H1 (cell line): ENCODE results near the gene ADAMTS15. TPM values are rescaled to one million over a fixed set of nuclear protein-coding genes. Genes with fewer than 3 reads are reported as not detected.

Experiments used
- CTCF ChIA-PET: fragments of 300-600 bp; sonication (Branson Sonifier 250); formaldehyde crosslinking; loops from one replicate; lab custom pipeline; 2021; ENCODE audit not compliant: partially characterized antibody; lab: Charles Lee
- POLR2A ChIA-PET: fragments of 300-600 bp; sonication (Branson Sonifier 250); formaldehyde crosslinking; loops from one replicate; lab custom pipeline; 2021; ENCODE audit warnings: inconsistent platforms; ENCODE audit not compliant: partially characterized antibody; lab: Charles Lee
- DNase-seq, 2 experiments: peaks; one replicate each; pipeline versions ENCODE4 v3.0.0 to v3.0.0-alpha.2; 2010 to 2022; ENCODE audit warnings: low spot score in 2 of 2, low read depth in 1 of 2, mixed read lengths in 1 of 2
- FAIRE-seq: peaks from 2 replicates; lab custom pipeline; 2011; peaks lifted over from hg19 to GRCh38; lab: Jason Lieb, UNC
- H2AFZ ChIP-seq: 2 replicates; pipeline ENCODE4 v1.8.1; 2012; ENCODE audit warnings: low read length, inconsistent platforms
- H2AK5ac ChIP-seq: 2 replicates; pipeline ENCODE4 v1.6.1; 2013; ENCODE audit warnings: low read depth, low read length
- H2BK120ac ChIP-seq: replicated peaks from 2 replicates; pipeline ENCODE3; 2013; ENCODE audit warnings: low read depth, low read length, inconsistent platforms
- H2BK12ac ChIP-seq: 2 replicates; pipeline ENCODE4 v1.6.1; 2013; ENCODE audit warnings: low read depth, low read length
- H2BK15ac ChIP-seq: 2 replicates; pipeline ENCODE4 v1.6.1; 2013; ENCODE audit warnings: low read length
- H2BK20ac ChIP-seq: 2 replicates; pipeline ENCODE4 v1.6.1; 2013; ENCODE audit warnings: low read length
- H2BK5ac ChIP-seq: 2 replicates; pipeline ENCODE4 v1.6.1; 2013; ENCODE audit warnings: low read depth, low read length
- H3K14ac ChIP-seq: 2 replicates; pipeline ENCODE4 v1.6.1; 2013; ENCODE audit warnings: inconsistent platforms; ENCODE audit not compliant: insufficient read length
- H3K18ac ChIP-seq: 2 replicates; pipeline ENCODE4 v1.6.1; 2013; ENCODE audit warnings: low read length; ENCODE audit errors: extremely low read depth
- H3K23ac ChIP-seq: 2 replicates; pipeline ENCODE4 v1.6.1; 2013; ENCODE audit warnings: inconsistent platforms; ENCODE audit not compliant: insufficient read length
- H3K23me2 ChIP-seq: 2 replicates; pipeline ENCODE4 v1.6.1; 2013; ENCODE audit warnings: low read depth, low read length
- H3K27ac ChIP-seq: 2 replicates; pipeline ENCODE4 v1.6.1; 2011; ENCODE audit warnings: low read depth, low read length, inconsistent platforms
- H3K27me3 ChIP-seq, 4 experiments: replicated peaks in 1 of 4; 1 replicate in 1 of 4; 2 replicates in 3 of 4; pipeline versions ENCODE4 v1.6.1 to v1.8.1; 2011 to 2013; ENCODE audit warnings: low read length in 3 of 4, mild to moderate bottlenecking in 3 of 4, inconsistent platforms in 2 of 4, mixed read lengths in 2 of 4, moderate library complexity in 1 of 4; ENCODE audit not compliant: control insufficient read depth in 3 of 4, insufficient read depth in 3 of 4; ENCODE audit errors: extremely low read depth in 1 of 4
- H3K36me3 ChIP-seq, 4 experiments: 2 replicates each; pipeline versions ENCODE4 v1.6.1 to v1.8.1; 2011 to 2013; ENCODE audit warnings: mild to moderate bottlenecking in 4 of 4, low read length in 3 of 4, moderate library complexity in 2 of 4, control low read depth in 1 of 4, inconsistent platforms in 1 of 4; ENCODE audit not compliant: insufficient read depth in 4 of 4, control insufficient read depth in 2 of 4
- H3K4ac ChIP-seq: replicated peaks from 2 replicates; pipeline ENCODE3; 2013; ENCODE audit warnings: low read length, low read depth, mixed read lengths, inconsistent platforms; ENCODE audit not compliant: insufficient read length
- H3K4me1 ChIP-seq, 4 experiments: replicated peaks in 1 of 4; 1 replicate in 1 of 4; 2 replicates in 3 of 4; pipeline versions ENCODE4 v1.6.1 to v1.8.1; 2011 to 2013; ENCODE audit warnings: low read length in 3 of 4, inconsistent platforms in 2 of 4, mixed read lengths in 1 of 4; ENCODE audit not compliant: insufficient read depth in 4 of 4, control insufficient read depth in 3 of 4
- H3K4me2 ChIP-seq, 2 experiments: 2 replicates each; pipeline versions ENCODE4 v1.6.1 to v1.8.1; 2011 to 2013; ENCODE audit warnings: low read depth in 2 of 2, low read length in 2 of 2, control low read depth in 1 of 2, inconsistent platforms in 1 of 2, mild to moderate bottlenecking in 1 of 2; ENCODE audit not compliant: insufficient read depth in 1 of 2
- H3K4me3 ChIP-seq, 4 experiments: fragments of 200-600, 300-600 bp in 1 of 4; sonication (generic), shearing (Covaris generic), sonication (Bioruptor Twin) in 1 of 4; 2 replicates each; pipeline versions ENCODE4 v1.5.1 to v1.8.1; 2011 to 2016; ENCODE audit warnings: low read length in 4 of 4, low read depth in 3 of 4, control low read depth in 2 of 4, inconsistent platforms in 2 of 4, mild to moderate bottlenecking in 2 of 4, mixed read lengths in 1 of 4, moderate library complexity in 1 of 4; ENCODE audit not compliant: insufficient read depth in 2 of 4; ENCODE audit errors: extremely low read depth in 1 of 4
- H3K56ac ChIP-seq: replicated peaks from 2 replicates; pipeline ENCODE3; 2013; ENCODE audit warnings: low read depth, mild to moderate bottlenecking, mixed read lengths, low read length, inconsistent platforms; ENCODE audit not compliant: insufficient read length
- H3K79me1 ChIP-seq: 2 replicates; pipeline ENCODE4 v1.6.1; 2013; ENCODE audit warnings: low read depth, low read length, control low read depth
- H3K79me2 ChIP-seq, 2 experiments: 2 replicates each; pipeline versions ENCODE4 v1.6.1 to v1.8.1; 2012 to 2013; ENCODE audit warnings: low read length in 2 of 2, mild to moderate bottlenecking in 2 of 2, inconsistent platforms in 1 of 2; ENCODE audit not compliant: insufficient read depth in 2 of 2, control insufficient read depth in 1 of 2
- H3K9ac ChIP-seq, 4 experiments: replicated peaks in 1 of 4; 1 replicate in 1 of 4; 2 replicates in 3 of 4; pipeline versions ENCODE4 v1.6.1 to v1.8.1; 2011 to 2013; ENCODE audit warnings: low read depth in 3 of 4, low read length in 3 of 4, control low read depth in 2 of 4, mild to moderate bottlenecking in 2 of 4, moderate library complexity in 2 of 4, inconsistent platforms in 1 of 4; ENCODE audit errors: extremely low read depth in 1 of 4
- H3K9me3 ChIP-seq, 2 experiments: 2 replicates each; pipeline versions ENCODE4 v1.6.1 to v1.8.1; 2012 to 2013; ENCODE audit warnings: mild to moderate bottlenecking in 2 of 2, moderate library complexity in 2 of 2, control low read depth in 1 of 2, inconsistent platforms in 1 of 2, low read depth in 1 of 2, low read length in 1 of 2, mixed read lengths in 1 of 2; ENCODE audit not compliant: insufficient read depth in 2 of 2
- H4K20me1 ChIP-seq, 2 experiments: replicated peaks in 1 of 2; 2 replicates each; pipeline versions ENCODE3 to v1.8.1; 2011 to 2013; ENCODE audit warnings: inconsistent platforms in 2 of 2, low read length in 2 of 2, mild to moderate bottlenecking in 1 of 2; ENCODE audit not compliant: insufficient read depth in 2 of 2, control insufficient read depth in 1 of 2
- H4K5ac ChIP-seq: 2 replicates; pipeline ENCODE4 v1.6.1; 2013; ENCODE audit warnings: low read length, low read depth, mixed read lengths, inconsistent platforms; ENCODE audit not compliant: insufficient read length
- H4K8ac ChIP-seq: 2 replicates; pipeline ENCODE4 v1.8.0; 2013; ENCODE audit warnings: mild to moderate bottlenecking, moderate library complexity, low read length, inconsistent platforms; ENCODE audit not compliant: insufficient read depth; ENCODE audit errors: extremely low read depth
- H4K91ac ChIP-seq: replicated peaks from 2 replicates; pipeline ENCODE3; 2013; ENCODE audit warnings: low read length, mixed read lengths, inconsistent platforms; ENCODE audit not compliant: insufficient read length
- ASH2L ChIP-seq: fragments of 200-600, 300-600 bp; sonication (generic); IDR thresholded peaks from one replicate; pipeline ENCODE4 v1.7.1; 2017; ENCODE audit warnings: low read length
- CHD1 ChIP-seq: IDR thresholded peaks from 2 replicates; pipeline ENCODE4 v1.6.1; 2012; ENCODE audit warnings: low read depth, low read length, improper control_type of control experiment
- EP300 ChIP-seq, 2 experiments: IDR thresholded peaks; 1 replicate in 1 of 2; 2 replicates in 1 of 2; pipeline ENCODE4 v1.6.1; 2011 to 2012; ENCODE audit warnings: low read depth in 2 of 2, low read length in 2 of 2, mild to moderate bottlenecking in 2 of 2, borderline replicate concordance in 1 of 2, inconsistent platforms in 1 of 2, moderate library complexity in 1 of 2
- FOSL1 ChIP-seq: IDR thresholded peaks from 2 replicates; pipeline ENCODE4 v1.6.1; 2011; ENCODE audit warnings: mild to moderate bottlenecking, low read depth, low read length, moderate library complexity; ENCODE audit not compliant: insufficient read depth
- POU5F1 ChIP-seq: IDR thresholded peaks from 2 replicates; pipeline ENCODE4 v1.6.1; 2011; ENCODE audit warnings: low read depth, mild to moderate bottlenecking, low read length, moderate library complexity
- RBBP5 ChIP-seq: IDR thresholded peaks from 2 replicates; pipeline ENCODE4 v1.7.1; 2012; ENCODE audit warnings: low read depth, mild to moderate bottlenecking, inconsistent platforms, low read length, moderate library complexity, borderline replicate concordance
- WGBS, 2 experiments: shearing (Covaris generic) in 1 of 2; methylation state at CpG; one replicate each; pipeline versions ENCODE4 v1.1.6 to v1.1.7; 2013 to 2015; ENCODE audit warnings: low lambda C conversion rate in 2 of 2, mixed read lengths in 2 of 2, inconsistent platforms in 1 of 2, low coverage in 1 of 2, missing lambda C conversion rate in 1 of 2; ENCODE audit not compliant: insufficient replicate concordance in 2 of 2, insufficient coverage in 1 of 2, insufficient read length in 1 of 2; ENCODE audit errors: extremely low coverage in 1 of 2, missing lambda C conversion rate in 1 of 2; 5-methylcytosine and 5-hydroxymethylcytosine counted together
- polyA plus RNA-seq, 7 experiments: library from polyadenylated mRNA; depleted of rRNA in 3 of 7; stranded (reverse) in 5 of 7; unstranded in 2 of 7; fragments of >200 nt in 5 of 7; fragments of 200-250 nt in 2 of 7; gene quantifications; 1 replicate in 5 of 7; 2 replicates in 1 of 7; 4 replicates in 1 of 7; pipeline versions ENCODE4 v1.2.1 to v1.2.3, GENCODE V29; 2011 to 2013; ENCODE audit warnings: missing spikeins in 2 of 7, mixed read lengths in 2 of 7
- total RNA-seq: library from RNA; stranded (reverse); fragmentation: NEBNext Ultra II Directional; extraction: Animal tissue kit (Norgen Biotek cat#: 25700); gene quantifications from 2 replicates; pipeline ENCODE4 v1.2.1, GENCODE V29; 2021

Gene ADAMTS15
- total and polyA plus RNA-seq, 2 of the 8 experiments (the other 6 are each of a cell fraction or from before 2014, with no cell fraction given) = 1.7 to 4.7 TPM

GRCh38 chr11:130488848-130489584 lies 40.6 kb downstream of the ADAMTS15 start:
- H3K27me3 ChIP-seq = no peaks in the 10 kb centered on the region
- no peak overlapping the region for H4K8ac ChIP-seq
- H4K91ac ChIP-seq = no peak overlapping the region
- H4K5ac ChIP-seq = no peak overlapping the region
- H2BK20ac ChIP-seq = no peak overlapping the region
- no peak overlapping the region for H2BK120ac ChIP-seq
- H2AFZ ChIP-seq = no peak overlapping the region
- no peak overlapping the region for H3K14ac ChIP-seq
- DNase-seq (no peak), FAIRE-seq (no peak)
- CTCF ChIA-PET = no interaction called here
- no peak overlapping the region for H3K18ac ChIP-seq
- H3K56ac ChIP-seq = no peak overlapping the region
- H4K20me1 ChIP-seq = no peaks in the 10 kb centered on the region
- H3K9ac ChIP-seq = no peak overlapping the region
- WGBS, 2 experiments = 84 to 100% methylated on average over 1 to 5 of the region's 5 CpGs
- H3K4me3 ChIP-seq = no peak overlapping the region
- no peaks in the 10 kb centered on the region for H3K23me2 ChIP-seq
- no peaks in the 10 kb centered on the region for H3K79me2 ChIP-seq
- H3K79me1 ChIP-seq = no peaks in the 10 kb centered on the region
- no peak overlapping the region for H3K4ac ChIP-seq
- no peak overlapping the region for H3K27ac ChIP-seq
- H3K4me1 ChIP-seq = no peaks in the 10 kb centered on the region
- no peak overlapping the region for H2BK5ac ChIP-seq
- H3K9me3 ChIP-seq = no peaks in the 10 kb centered on the region
- POLR2A ChIA-PET = no interaction called here
- H2BK12ac ChIP-seq = no peak overlapping the region
- H2BK15ac ChIP-seq = no peak overlapping the region
- no peak overlapping the region for H3K23ac ChIP-seq
- H3K36me3 ChIP-seq = no peaks in the 10 kb centered on the region
- H3K4me2 ChIP-seq = no peak overlapping the region
- no peak overlapping the region for H2AK5ac ChIP-seq
- TF ChIP-seq FOSL1 (no peak), ASH2L (no peak), POU5F1 (no peak), CHD1 (no peak), EP300 (IDR thresholded peaks at IDR 0.05; ENCODE audit: borderline replicate concordance in 1 of 2, low read depth in 2 of 2, low read length in 2 of 2) (no peak), RBBP5 (no peak)
